ENCODE results near the gene METTL21A.

GRCh38 chr2:207630491-207630890 lies 5.3 kb upstream of the METTL21A start:
- no peak for TF ChIP-seq CTCF (IDR thresholded peaks at IDR 0.05)
- TF ChIP-seq POLR2A (IDR thresholded peaks at IDR 0.05; ENCODE audit: low read depth) = no peak
